ENCODE results near the gene JPT2.

DNA sequence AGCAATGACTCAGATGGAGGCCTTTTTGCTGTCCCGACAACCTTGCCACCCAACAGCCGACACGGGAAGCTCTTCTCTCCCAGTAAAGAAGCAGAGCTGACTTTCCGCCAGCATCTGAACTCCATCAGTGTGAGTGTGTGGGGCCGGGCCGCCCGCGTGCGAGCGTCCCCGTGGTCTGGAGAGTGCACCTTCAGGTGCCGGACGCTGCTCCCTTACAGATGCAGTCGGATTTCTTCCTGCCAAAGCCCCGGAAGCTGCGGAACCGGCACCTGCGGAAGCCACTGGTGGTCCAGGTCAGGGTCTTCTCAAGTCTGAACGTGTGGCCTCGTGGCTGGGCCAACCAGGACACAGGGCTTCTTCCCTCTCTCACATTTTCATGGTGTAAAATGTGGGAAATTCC lies 15.5 kb upstream of the JPT2 start:
- TF ChIP-seq TP53 (CRISPR knock-in tag; IDR thresholded peaks at IDR 0.05) (no peak), HOXA7 (CRISPR knock-in tag; IDR thresholded peaks at IDR 0.05) (no peak)
